GM21515 (cell line): ENCODE measurements around the gene CTRB2.
"Not testable (repeated sequence)": the region's sequence is repeated elsewhere in the genome, so short reads cannot be mapped to it uniquely, and the experiment has no call there.

Source experiments
- ATAC-seq: cut with Tn5 transposase; IDR thresholded peaks from one replicate; pipeline ENCODE4 v1.9.1; 2021; ENCODE audit not compliant: unreplicated experiment

Gene CTRB2

GRCh38 chr16:75242436-75243078 lies 35.6 kb upstream of the CTRB2 start:
- ATAC-seq, result not testable (repeated sequence)

- ATAC-seq, result no peak
Observed at GRCh38 chr16:75241955-75242354, 35.0 kb upstream of the CTRB2 start.

- no peak for ATAC-seq
Observed at GRCh38 chr16:75241412-75241811, 34.5 kb upstream of the CTRB2 start.

- not testable (repeated sequence) for ATAC-seq
Observed at GRCh38 chr16:75240633-75241032, 33.7 kb upstream of the CTRB2 start.

- no peak for ATAC-seq
Observed at GRCh38 chr16:75239542-75240122, 32.7 kb upstream of the CTRB2 start.

GRCh38 chr16:75238853-75239541 lies 32.0 kb upstream of the CTRB2 start:
- ATAC-seq, result no peak

- ATAC-seq, result no peak
Observed at GRCh38 chr16:75238132-75238852, 31.3 kb upstream of the CTRB2 start.

- no peak for ATAC-seq
Observed at GRCh38 chr16:75237398-75238131, 30.6 kb upstream of the CTRB2 start.

GRCh38 chr16:75236736-75237397 lies 29.9 kb upstream of the CTRB2 start:
- no peak for ATAC-seq

- ATAC-seq, result no peak
Observed at GRCh38 chr16:75236232-75236631, 29.3 kb upstream of the CTRB2 start.

GRCh38 chr16:75235721-75236193 lies 28.8 kb upstream of the CTRB2 start:
- no peak for ATAC-seq

- no peak for ATAC-seq
Observed at GRCh38 chr16:75234856-75235696, 28.1 kb upstream of the CTRB2 start.

- no peak for ATAC-seq
Observed at GRCh38 chr16:75233611-75233938, 26.6 kb upstream of the CTRB2 start.

GRCh38 chr16:75231570-75231969 lies 24.6 kb upstream of the CTRB2 start:
- no peak for ATAC-seq

- ATAC-seq, result no peak
Observed at GRCh38 chr16:75230471-75231110, 23.6 kb upstream of the CTRB2 start.

GRCh38 chr16:75229172-75230031 lies 22.4 kb upstream of the CTRB2 start:
- no peak for ATAC-seq

- no peak for ATAC-seq
Observed at GRCh38 chr16:75228143-75228976, 21.4 kb upstream of the CTRB2 start.
